T-helper 1 cell (primary cell): Measurements from ENCODE around the gene KAT2B.
"Not testable (repeated sequence)": the region's sequence is repeated elsewhere in the genome, so short reads cannot be mapped to it uniquely, and the experiment has no call there.

Experiments
- DNase-seq, 5 donors: peaks; one replicate each; pipeline ENCODE4 v3.0.0-alpha.2; 2012 to 2020
- total RNA-seq, 4 donors: gene quantifications; one replicate each; lab custom pipeline; 2026; lab: John Stamatoyannopoulos, UW

Gene KAT2B
- total RNA-seq = 153 to 201 (median 184) reads per million in 4 donors

DNA sequence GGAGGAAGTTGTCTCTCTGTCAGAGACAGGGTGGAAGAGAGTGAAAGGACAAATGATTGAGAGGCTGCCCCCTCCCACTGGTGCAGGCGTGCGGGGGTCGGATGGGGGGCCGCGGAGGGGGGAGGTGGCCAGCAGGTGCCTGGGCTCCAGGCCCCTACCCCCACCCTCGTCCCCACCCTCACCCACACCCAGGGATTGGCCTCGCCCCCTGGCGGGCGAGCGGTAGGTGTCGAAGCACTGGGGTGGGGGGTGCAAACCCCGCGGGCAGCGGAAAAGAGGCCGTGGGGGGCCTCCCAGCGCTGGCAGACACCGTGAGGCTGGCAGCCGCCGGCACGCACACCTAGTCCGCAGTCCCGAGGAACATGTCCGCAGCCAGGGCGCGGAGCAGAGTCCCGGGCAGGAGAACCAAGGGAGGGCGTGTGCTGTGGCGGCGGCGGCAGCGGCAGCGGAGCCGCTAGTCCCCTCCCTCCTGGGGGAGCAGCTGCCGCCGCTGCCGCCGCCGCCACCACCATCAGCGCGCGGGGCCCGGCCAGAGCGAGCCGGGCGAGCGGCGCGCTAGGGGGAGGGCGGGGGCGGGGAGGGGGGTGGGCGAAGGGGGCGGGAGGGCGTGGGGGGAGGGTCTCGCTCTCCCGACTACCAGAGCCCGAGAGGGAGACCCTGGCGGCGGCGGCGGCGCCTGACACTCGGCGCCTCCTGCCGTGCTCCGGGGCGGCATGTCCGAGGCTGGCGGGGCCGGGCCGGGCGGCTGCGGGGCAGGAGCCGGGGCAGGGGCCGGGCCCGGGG, at the start of gene KAT2B:
Gene KAT2B, plus strand, starts transcription at position 682 of the 783 bp plus-strand sequence. Its CDS starts 32 bp downstream, at position 714.
- DNase-seq = peak; percentile 71 to 88 (median 76)

DNA sequence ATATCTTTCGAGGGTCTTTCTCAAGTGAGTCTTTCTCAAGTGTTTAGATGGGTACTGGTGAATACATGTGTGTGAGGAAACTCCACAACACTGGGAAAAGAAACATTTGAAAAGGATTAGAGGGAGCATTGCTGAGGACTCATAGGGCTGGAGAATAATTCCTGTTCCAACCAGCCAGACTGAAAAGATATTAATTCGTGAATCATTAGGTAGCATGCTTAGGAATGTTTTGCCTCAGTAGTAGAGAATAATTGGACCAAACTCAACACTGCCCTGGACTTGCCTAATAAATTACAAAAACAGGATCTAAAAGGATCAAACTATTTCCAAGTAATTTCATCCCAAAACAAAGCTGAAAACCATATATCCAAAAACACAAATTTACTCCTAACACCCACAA, 45.5 kb upstream of the KAT2B start:
- no peak for DNase-seq

GRCh38 chr3:19997502-19997901, 42.7 kb upstream of the KAT2B start:
- no peak for DNase-seq

GRCh38 chr3:20001932-20002331, 38.3 kb upstream of the KAT2B start:
- DNase-seq = no peak

- DNase-seq = no peak
Observed at GRCh38 chr3:20007960-20008359, 32.3 kb upstream of the KAT2B start.

DNA sequence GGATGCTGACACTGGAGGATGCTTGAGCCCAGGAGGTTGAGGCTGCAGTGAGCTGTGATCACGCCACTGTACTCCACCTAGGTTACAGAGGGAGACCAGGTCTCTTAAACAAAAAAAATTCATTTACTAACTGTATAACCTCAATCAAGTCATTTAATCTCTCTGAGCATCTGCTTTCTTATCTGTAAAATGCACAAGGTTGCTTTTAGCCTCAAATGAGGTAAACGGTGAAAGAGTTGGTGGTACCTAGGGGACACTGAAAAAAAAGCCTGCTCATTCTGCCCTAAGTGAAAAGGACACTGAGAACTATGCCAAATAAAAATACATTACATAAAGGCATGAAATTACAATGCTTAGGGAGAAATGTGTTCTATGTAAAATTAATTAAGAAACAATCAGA, 31.6 kb upstream of the KAT2B start:
- DNase-seq = no peak

DNA sequence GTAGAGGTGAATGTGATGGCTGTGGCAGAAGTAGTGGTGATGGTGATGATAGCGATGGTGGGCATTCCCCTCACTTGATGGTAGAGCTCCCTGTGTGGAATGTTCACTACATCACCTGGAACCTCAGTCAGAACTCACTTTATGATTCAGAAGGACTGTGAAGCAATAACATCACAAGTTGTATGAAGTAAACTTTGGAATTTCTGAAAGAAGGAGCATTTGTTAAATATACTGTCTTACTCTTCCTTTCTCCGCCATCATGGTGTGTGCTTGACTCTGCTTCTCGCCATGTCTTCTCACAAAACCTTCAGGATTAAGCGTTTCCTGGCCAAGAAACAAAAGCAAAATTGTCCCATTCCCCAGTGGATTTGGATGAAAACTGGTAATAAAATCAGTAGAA, 28.1 kb upstream of the KAT2B start, which contains the start of gene PP2D1:
Gene PP2D1, minus strand, starts transcription at position 101 of the 400 bp plus-strand sequence. CDS start 192 bp downstream, outside the sequence.
- no peak for DNase-seq

DNA sequence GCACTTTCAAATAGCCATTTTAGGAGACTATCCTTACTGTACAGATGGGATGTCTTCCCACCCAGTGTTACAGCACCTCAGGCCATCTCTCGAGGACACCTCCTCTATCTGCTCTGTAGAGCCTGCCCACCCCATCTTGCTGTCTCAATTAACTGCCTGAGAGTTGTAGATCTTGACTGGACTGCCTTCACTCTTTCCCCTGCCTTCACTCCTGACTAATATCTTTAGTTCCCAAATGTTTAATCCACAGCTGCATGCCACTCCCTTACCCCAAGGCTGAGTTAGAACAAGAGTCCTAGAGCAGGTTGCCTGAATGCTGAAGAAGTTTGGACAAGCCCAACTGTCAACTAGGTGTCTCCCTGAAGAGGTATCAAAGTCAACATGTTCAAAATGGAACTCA, 26.9 kb upstream of the KAT2B start:
- no peak for DNase-seq

DNA sequence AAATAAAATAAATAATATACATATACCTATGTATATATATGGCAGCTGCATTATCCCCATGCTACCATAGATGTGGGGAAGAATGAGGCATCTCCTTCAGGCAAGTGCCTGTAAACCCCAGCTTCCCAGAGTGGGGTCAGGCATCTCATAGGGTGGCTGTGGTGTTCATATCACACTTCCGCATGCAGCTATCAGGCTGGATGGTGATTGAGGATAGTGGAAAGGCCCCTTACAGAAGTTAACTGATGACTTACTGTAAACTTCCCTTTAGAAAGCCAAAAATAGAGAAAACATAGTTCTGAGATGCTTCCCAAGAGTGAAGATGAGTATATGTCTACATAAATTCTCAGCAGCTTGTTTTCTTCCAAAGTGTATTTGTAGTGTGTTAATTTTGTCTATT, 24.7 kb upstream of the KAT2B start:
- no peak for DNase-seq

DNA sequence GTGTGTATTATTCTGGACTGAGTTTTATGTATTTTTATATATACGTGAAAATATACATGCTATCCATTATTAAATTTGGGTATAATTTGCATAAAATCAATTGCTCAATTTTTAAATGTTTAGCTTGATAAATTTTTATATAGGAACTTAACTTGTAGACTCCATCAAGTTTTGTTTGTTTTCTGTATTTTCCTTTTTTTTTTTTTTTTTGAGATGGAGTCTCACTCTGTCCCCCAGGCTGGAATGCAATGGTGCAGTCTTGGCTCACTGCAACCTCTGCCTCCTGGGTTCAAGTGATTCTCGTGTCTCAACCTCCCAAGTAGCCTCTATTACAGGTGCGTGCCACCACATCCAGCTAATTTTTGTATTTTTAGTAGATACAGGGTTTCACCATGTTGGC, 24.2 kb upstream of the KAT2B start:
- DNase-seq = not testable (repeated sequence)

DNA sequence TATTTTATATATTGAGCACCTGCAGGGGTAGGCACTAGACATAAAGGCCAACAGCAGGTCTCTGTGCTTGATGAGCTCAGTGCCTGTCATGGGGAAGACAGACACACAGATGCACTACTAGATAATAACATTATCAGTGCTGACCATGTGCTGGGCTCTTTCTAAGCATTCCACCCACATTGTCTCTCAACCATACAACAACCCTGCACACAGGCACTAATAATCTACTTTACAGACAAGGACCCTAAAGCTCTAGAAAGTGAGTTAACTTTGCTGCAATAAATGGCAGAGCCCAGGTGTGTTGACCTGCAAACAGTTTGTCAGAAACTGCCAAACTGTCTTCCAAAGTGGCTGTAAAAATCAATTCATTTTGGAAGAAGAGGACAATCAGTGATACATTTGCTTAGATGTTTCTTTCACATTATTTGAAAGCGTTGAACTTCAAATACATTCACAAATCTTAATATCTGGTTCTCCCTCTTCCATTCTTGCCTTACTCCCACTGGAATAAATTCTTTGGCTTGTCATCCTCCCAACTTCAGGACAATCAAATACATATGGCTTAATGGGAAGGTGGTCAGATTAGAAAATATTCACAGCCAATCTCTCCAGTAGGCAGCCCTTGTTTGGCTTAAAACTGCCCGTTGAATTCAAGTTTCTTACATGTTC, 17.2 kb upstream of the KAT2B start:
- no peak for DNase-seq

DNA sequence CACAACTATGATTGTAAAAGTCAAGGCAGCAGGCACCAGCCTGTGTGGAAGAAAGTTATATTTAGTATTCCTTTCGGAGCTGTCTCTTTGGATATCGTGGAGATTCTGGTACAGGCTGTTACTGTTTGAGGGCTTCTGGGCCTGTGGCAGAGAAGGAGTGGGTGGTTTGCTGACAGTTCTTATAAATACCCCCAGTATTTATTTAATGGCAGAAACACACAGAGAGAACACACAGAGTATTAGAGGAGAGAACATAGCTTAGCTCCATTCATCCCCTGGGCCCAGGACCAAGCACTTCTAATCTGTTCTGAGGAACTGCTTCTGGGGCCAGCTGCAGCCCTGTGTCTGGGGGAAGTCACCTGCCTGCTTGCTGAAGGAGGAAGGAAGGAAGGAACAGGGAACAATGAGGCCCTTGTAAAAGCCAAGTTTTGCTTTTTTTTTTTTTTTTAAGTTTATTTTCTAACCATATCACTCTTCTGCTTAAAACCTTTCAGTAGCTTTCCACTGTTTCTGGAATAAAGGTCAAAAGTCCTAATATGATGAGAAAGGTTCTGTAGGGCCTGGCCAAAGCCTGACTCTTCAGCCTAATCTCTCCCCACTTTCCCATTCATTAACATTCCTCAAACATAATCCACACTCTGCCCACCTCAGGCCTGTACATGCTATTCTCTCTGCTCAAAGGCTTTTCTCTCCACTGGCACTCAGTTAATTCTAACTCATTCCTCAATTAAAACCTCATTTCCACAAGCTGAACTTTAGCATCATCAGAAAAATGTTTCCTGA, 16.4 kb upstream of the KAT2B start:
- no peak for DNase-seq

- no peak for DNase-seq
Observed at GRCh38 chr3:20027136-20027535, 13.1 kb upstream of the KAT2B start.

DNA sequence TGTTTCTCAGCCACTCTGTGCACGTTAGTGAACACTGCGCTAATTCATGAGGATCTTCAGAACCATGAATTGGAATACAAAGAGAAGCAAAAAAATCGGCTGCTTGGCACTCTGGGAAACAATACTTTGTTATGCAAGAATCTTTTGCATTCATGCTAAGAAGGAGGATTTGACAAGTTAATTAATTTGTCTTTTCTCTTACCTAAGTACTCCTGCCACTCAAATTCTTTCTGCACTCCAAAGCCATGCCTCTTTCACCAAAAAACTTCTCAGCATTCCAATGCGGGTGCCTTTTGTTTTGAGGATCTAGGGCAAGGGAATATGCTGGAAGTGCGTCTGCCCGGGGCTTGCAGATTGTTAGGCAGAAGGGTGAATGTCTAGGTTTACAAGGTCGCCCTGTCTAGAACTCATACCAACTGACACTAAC, 11.3 kb upstream of the KAT2B start:
- no peak for DNase-seq

GRCh38 chr3:20031939-20032338, 8.3 kb upstream of the KAT2B start:
- DNase-seq = not testable (repeated sequence)

DNA sequence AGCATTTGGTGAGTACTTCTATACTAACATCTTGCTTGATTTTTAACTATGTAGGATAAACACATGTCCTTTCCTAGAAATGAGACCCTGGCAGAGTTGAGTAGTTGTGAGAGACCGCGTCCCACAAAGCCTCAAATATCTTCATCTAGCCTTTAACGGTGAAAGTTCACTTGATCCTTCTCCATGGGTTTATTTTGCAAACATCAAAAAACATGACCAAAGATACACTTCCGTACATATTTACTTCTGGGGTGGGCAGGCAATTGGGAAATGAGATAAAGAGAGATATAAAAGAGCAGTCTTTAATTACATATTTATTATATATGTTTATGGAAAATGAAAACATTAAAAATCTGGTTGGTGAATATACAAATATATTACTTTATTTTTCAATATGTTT, 5.2 kb upstream of the KAT2B start:
- no peak for DNase-seq

DNA sequence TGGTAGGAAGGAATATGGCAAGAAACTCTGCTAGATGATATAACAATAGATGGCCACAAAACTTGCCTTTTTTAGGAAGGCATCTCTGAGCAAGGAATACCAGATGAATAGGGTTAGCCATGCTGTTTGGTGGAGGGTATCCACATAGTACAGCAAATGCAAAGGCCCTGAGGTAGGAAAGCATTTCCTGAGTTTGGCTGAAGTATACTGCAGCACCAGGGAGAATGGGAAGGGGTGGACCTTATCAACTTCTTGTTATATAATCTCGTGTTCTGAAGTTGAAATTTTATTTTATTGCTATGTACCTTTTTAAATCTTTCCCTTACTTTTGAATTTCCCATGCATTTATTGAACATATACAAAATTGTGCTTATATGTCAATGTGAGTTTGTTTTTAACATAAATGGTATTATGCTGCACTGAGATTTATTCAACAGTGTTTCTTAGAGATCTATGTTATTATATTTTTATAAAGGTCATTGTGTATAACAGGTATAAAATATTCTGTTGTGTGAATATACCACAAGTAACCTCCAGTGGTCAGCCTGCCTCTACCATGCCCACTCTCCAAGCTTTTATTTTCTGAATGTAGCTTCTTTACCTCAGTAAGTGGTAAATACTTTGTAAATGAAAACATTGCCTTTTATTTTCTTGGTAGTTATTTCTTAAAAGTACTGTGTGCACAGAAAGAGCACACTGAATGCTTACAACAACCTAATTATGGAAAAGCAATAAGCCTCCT, 2.8 kb upstream of the KAT2B start:
- no peak for DNase-seq

- no peak for DNase-seq
Observed at GRCh38 chr3:20038699-20039465, 1.4 kb upstream of the KAT2B start.

DNA sequence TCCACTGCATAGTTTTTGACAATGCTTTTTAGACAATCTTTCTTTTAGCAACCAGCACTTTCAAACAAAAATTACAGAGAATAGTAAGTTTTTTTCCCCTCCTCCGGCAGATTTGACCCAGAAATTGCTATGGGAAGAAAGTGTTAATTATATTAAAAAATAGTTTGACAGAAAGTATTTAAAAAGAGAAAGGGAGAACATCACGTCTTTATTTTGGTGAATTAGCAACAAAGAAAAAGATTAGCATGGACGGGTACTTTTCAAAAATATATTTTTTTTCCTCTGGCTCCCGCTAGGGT, 831 bp upstream of the KAT2B start:
- DNase-seq = no peak

DNA sequence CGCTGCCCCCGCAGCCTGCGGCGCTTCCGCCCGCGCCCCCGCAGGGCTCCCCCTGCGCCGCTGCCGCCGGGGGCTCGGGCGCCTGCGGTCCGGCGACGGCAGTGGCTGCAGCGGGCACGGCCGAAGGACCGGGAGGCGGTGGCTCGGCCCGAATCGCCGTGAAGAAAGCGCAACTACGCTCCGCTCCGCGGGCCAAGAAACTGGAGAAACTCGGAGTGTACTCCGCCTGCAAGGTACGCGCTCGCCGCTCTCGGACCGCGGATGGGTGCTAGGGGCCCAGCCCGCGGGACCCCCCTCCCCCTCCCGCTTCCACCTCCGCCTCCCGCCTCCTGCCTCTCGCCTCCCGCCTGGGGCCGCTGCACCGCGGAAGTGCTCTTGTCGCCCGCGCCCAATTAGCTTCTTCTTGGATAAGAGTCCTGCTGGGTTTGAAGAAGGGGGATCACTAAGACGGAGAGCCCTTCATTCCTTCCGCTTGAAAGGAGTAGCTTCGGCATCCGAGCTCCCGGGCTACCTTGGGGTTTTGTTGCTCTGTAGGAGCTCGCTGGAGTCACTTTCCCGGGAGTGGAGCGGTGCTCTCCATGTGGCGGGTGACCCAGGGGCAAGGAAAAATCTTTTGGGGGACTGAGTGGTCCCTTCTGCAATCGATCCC, 426 bp downstream of the KAT2B start:
- DNase-seq = peak; percentile 57 to 83 (median 62)

DNA sequence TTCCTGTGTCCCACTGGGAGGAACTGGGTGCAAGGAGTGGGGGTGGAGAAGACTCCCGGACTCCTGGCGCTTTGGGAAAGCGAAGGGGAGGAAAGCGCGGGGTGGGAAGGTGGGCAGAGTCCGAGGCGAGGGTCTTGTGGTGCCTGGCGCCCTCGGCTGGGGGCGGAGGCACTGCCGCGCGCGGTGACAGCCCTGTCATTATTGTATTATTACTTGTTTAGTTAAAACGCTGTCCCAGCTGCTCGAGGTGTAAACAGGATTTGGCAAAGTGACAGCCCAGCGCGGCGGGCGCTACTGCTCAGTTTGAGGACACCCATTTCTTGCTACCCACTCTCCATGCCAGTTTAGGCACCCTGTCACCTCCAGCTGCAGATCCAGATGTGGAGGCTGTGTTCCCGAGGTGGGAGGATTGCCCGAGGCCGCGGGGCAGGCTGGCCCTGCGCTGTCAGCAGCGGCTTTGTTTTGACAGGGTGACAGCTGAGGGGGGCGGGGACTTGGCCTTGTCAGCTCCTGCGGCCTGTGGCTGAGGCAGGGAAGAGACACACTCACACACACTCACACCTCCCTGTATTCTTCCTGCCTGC, 1.0 kb downstream of the KAT2B start:
- peak; percentile 55 to 83 (median 67) for DNase-seq
